ENCODE measurements around the gene EXT2.

GRCh38 chr11:44147751-44148150 lies 52.3 kb downstream of the EXT2 start:
- no peak for TF ChIP-seq MAX (IDR thresholded peaks at IDR 0.05)
- no peak for TF ChIP-seq POLR2A (IDR thresholded peaks at IDR 0.05; ENCODE audit: borderline replicate concordance, extremely low read depth, insufficient read depth, insufficient read length)
- no peak for TF ChIP-seq CTCF (IDR thresholded peaks at IDR 0.05 in 2 of 3, conservative IDR thresholded peaks at IDR 0.05 in 1 of 3; ENCODE audit: borderline replicate concordance in 1 of 3, insufficient read depth in 1 of 3, low read depth in 2 of 3, low read length in 2 of 3)
- TF ChIP-seq REST (IDR thresholded peaks at IDR 0.05; ENCODE audit: low read depth) = no peak
- TF ChIP-seq CEBPB (IDR thresholded peaks at IDR 0.05; ENCODE audit: low read depth) = no peak
- TF ChIP-seq EZH2 (IDR thresholded peaks at IDR 0.05) = no peak
- TF ChIP-seq CBX3 (IDR thresholded peaks at IDR 0.05; ENCODE audit: low read depth) = no peak
- no peak for TF ChIP-seq TCF7L2 (IDR thresholded peaks at IDR 0.05; ENCODE audit: borderline replicate concordance, extremely low read depth, insufficient read depth, insufficient read length)
- no peak for TF ChIP-seq POLR2AphosphoS5 (IDR thresholded peaks at IDR 0.05; ENCODE audit: low read depth, low read length)
- TF ChIP-seq RAD21 (IDR thresholded peaks at IDR 0.05; ENCODE audit: low read depth) = no peak
- TF ChIP-seq ZFX (IDR thresholded peaks at IDR 0.05) = no peak
- no peak for TF ChIP-seq SIN3A (IDR thresholded peaks at IDR 0.05; ENCODE audit: low read depth)
- no peak for TF ChIP-seq ZBTB33 (IDR thresholded peaks at IDR 0.05; ENCODE audit: extremely low read depth, insufficient replicate concordance, low read length)
- TF ChIP-seq SRF (IDR thresholded peaks at IDR 0.05; ENCODE audit: low read depth) = no peak
